ENCODE measurements around the gene NTS.

The NTS gene

GRCh38 chr12:85874031-85874461 is at the start of gene NTS:
Gene NTS (plus strand): TSS chr12:85874295. CDS start chr12:85874404, 109 bp downstream.
- in situ Hi-C loops (cut with MboI; ENCODE audit: low sequenced_read_pairs) = no loop called here

DNA sequence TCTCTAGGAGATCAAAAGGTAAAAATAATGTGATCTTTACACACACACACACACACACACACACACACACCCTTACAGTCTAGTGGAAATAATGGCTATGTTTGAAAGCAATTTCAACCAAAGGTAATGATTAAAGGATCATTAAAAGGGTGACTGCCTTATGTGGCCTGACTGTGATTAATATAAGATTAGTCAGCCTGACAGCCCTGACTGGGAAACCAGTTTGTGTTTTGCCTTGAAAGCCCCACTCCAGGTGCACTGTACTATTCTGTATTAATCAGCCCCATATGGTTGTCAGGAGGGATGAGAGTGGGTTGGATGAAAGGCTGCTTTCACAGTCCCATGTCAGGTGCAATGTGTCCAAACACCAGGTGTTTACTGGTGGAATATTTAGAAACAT is 48.3 kb upstream of the NTS start:
- in situ Hi-C loops (cut with MboI; ENCODE audit: low sequenced_read_pairs) = no loop called here

GRCh38 chr12:85828576-85828975 is 45.5 kb upstream of the NTS start:
- in situ Hi-C loops (cut with MboI; ENCODE audit: low sequenced_read_pairs) = no loop called here

DNA sequence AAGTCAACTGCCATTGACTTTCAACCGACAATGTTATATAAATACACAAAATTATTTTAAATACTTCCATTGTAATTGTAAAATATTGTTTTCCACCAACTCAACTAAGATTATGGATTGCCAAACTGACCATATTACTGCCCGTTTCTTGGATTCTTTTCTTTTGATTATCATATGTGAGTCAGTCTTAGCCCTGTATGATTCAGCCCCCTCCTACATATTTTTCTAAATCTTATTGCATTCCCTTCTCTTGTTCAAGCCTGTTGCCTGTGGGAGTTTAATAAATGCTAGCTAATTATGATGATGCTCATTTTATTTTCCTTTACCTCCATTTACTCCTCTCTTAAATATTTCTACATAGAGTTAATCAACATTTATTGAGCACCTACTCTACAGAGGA is 44.7 kb upstream of the NTS start:
- in situ Hi-C loops (cut with MboI; ENCODE audit: low sequenced_read_pairs) = no loop called here

DNA sequence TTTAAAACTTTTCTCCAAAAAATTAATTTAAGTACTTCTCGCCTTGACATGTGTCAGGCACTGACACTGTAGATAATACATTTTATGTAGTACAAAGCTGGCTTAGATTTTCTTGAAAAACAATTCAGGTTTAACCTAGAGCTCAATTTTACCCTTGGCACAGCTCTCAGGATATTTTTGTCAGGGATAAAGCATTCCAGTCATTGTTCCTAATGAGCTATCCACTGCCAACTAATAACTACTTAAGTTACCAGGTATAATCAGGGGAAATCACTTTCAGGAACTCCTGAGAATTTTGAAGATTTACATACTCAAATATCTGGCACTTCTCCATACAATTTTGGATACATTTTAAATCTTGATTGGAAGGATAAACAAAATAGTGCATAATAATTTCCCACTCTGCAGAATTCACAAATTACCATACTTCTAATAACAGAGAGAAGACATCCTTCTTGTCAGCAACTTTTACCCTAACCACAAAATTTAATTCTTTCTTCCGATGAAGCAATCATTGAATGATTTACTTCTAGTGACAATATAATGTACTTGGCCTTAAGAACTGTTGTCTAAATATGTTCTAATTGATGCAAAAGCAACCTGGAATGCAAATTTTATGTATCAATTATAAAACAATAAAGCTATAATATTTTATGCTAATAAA is 42.6 kb upstream of the NTS start:
- in situ Hi-C loops (cut with MboI; ENCODE audit: low sequenced_read_pairs) = no loop called here

- in situ Hi-C loops (cut with MboI; ENCODE audit: low sequenced_read_pairs) = no loop called here
Observed at GRCh38 chr12:85833579-85833978, 40.5 kb upstream of the NTS start.

DNA sequence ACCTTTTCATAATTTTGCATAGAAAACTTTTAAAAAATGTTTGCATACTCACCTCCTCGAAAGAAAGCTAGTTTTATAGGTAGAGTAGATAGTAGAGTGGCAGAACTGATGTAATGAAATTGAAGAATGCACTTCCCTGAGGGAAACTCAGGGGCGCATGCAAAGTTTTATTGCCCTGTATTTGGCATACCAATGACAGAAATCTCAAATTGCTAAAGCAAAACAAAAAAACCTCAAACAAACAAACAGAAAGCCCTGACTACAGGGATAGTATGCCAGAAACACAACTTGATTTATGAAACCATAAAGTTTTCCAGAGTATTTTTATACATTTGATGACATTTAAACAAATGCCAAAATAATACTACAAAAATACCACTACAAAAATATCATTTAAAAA is 39.7 kb upstream of the NTS start:
- in situ Hi-C loops (cut with MboI; ENCODE audit: low sequenced_read_pairs) = no loop called here

- in situ Hi-C loops (cut with MboI; ENCODE audit: low sequenced_read_pairs) = no loop called here
Observed at GRCh38 chr12:85835426-85836196, 38.5 kb upstream of the NTS start.

GRCh38 chr12:85836197-85837090 is 37.7 kb upstream of the NTS start, which contains the start of gene RASSF9:
Gene RASSF9 (minus strand): TSS chr12:85836409. CDS start chr12:85836201, 208 bp downstream.
- in situ Hi-C loops (cut with MboI; ENCODE audit: low sequenced_read_pairs) = no loop called here

GRCh38 chr12:85843606-85844310 is 30.3 kb upstream of the NTS start:
- in situ Hi-C loops (cut with MboI; ENCODE audit: low sequenced_read_pairs) = no loop called here

DNA sequence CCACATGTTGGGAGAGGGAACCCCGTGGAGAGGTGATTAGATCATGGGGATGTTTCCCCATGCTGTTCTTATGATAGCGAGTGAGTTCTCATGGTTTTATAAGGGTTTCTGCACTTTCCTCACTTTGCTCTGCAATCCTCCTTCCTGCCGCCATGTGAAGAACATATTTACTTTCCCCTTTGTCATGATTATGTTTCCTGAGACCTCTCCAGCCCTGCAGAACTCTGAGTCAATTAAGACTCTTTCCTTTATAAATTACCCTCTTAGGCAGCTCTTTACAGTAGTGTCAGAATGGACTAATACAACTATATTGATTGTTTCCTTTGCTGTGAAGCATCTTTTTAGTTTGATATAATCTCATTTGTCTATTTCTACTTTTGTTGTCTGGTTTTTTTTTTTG is 24.8 kb upstream of the NTS start:
- in situ Hi-C loops (cut with MboI; ENCODE audit: low sequenced_read_pairs) = no loop called here

GRCh38 chr12:85855305-85855704 is 18.8 kb upstream of the NTS start:
- in situ Hi-C loops (cut with MboI; ENCODE audit: low sequenced_read_pairs) = no loop called here

GRCh38 chr12:85856966-85857365 is 17.1 kb upstream of the NTS start:
- in situ Hi-C loops (cut with MboI; ENCODE audit: low sequenced_read_pairs) = no loop called here

DNA sequence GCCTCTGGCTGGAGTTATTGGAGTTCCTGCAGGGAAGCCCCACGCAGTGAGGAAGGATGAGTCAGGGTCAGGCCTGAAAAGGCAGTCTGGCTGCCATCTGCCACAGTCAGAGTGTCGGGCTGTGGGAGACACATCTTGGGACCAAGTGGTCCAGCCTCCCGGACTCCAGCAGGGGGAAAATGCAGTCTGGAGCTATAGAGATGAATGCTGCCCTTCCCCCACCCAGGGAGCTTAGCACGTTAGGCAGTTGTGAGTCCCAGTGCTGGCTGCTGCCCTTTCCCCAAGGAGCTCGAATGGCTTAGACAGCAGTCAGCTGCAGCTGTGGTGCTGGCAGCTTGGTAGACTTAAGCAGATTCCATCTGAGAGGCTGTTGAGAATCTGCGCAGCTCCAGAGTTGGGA is 8.2 kb upstream of the NTS start:
- in situ Hi-C loops (cut with MboI; ENCODE audit: low sequenced_read_pairs) = no loop called here

GRCh38 chr12:85866986-85867776 is 6.9 kb upstream of the NTS start:
- in situ Hi-C loops (cut with MboI; ENCODE audit: low sequenced_read_pairs) = no loop called here

GRCh38 chr12:85872497-85873091 is 1.5 kb upstream of the NTS start:
- in situ Hi-C loops (cut with MboI; ENCODE audit: low sequenced_read_pairs) = no loop called here

DNA sequence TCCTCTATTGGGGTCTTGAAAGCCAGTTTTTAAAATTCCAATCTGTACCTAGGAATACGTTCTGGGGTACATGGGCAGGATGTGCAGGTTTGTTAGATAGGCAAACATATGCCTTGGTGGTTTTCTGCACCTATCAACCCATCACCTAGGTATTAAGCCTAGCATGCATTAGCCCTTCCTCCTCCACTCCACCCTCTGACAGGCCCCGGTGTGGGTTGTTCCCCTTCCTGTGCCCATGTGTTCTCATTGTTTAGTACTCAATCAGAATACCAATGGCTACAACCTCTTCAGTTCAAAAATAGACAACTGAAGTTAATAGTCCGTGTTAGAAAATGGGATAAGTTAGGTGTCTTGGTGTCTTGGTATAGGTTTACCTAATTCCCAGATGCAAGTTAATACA is 3.4 kb downstream of the NTS start:
- in situ Hi-C loops (cut with MboI; ENCODE audit: low sequenced_read_pairs) = no loop called here

- in situ Hi-C loops (cut with MboI; ENCODE audit: low sequenced_read_pairs) = no loop called here
Observed at GRCh38 chr12:85883763-85884162, 9.7 kb downstream of the NTS start.

- in situ Hi-C loops (cut with MboI; ENCODE audit: low sequenced_read_pairs) = no loop called here
Observed at GRCh38 chr12:85894653-85895052, 20.6 kb downstream of the NTS start.
